HFFc6 (cell line): Measurements from ENCODE around the gene CEP192. TPM values are rescaled to one million over a fixed set of nuclear protein-coding genes. Genes with fewer than 3 reads are reported as not detected.

ENCODE experiments used
- DNase-seq: peaks from one replicate; pipeline ENCODE4 v3.0.0-alpha.2; 2018
- H3K27ac Mint-ChIP-seq: 2 replicates; pipeline ENCODE4 v1.8.0; 2020; ENCODE audit warnings: mild to moderate bottlenecking, mixed read lengths
- H3K27me3 Mint-ChIP-seq: 2 replicates; pipeline ENCODE4 v1.8.0; 2021; ENCODE audit warnings: mild to moderate bottlenecking, moderate library complexity, mixed read lengths; ENCODE audit not compliant: insufficient read depth
- H3K36me3 Mint-ChIP-seq: 2 replicates; pipeline ENCODE4 v1.8.0; 2021; ENCODE audit warnings: low read depth, mixed read lengths
- H3K4me1 Mint-ChIP-seq: 2 replicates; pipeline ENCODE4 v1.8.0; 2020; ENCODE audit warnings: low read depth, mixed read lengths
- H3K4me3 Mint-ChIP-seq: 2 replicates; pipeline ENCODE4 v1.8.0; 2020; ENCODE audit warnings: mild to moderate bottlenecking, moderate library complexity, mixed read lengths
- H3K9me3 Mint-ChIP-seq: 2 replicates; pipeline ENCODE4 v1.8.0; 2020; ENCODE audit warnings: mild to moderate bottlenecking, mixed read lengths
- CTCF ChIP-seq: fragments of 200-600 bp; sonication (generic); IDR thresholded peaks from 2 replicates; pipeline ENCODE4 v1.5.0; 2021; ENCODE audit warnings: antibody characterized with exemption, mild to moderate bottlenecking
- total RNA-seq, 6 experiments: library from RNA; stranded (reverse); fragmentation: NEBNext Ultra II Directional; extraction: Animal tissue kit (Norgen Biotek cat#: 25700); gene quantifications; 2 replicates in 1 of 6; 3 replicates in 5 of 6; pipeline ENCODE4 v1.2.3, GENCODE V29; 2021

CEP192 gene
- total RNA-seq, 6 experiments from 2014 or later: 15.1 to 21.0 (median 18.4) TPM

- H3K27ac Mint-ChIP-seq: no peak overlapping the region
- peaks cover 2% of the 10 kb centered on the region; the same call in 1 of the 2 replicates for H3K27me3 Mint-ChIP-seq
- no peak overlapping the region for H3K4me3 Mint-ChIP-seq
- no peak for TF ChIP-seq CTCF
- no peaks in the 10 kb centered on the region for H3K9me3 Mint-ChIP-seq
- no peak for DNase-seq
- H3K4me1 Mint-ChIP-seq: peaks cover 14% of the 10 kb centered on the region
- peaks cover 13% of the 10 kb centered on the region; the same call in 1 of the 2 replicates for H3K36me3 Mint-ChIP-seq
These were observed 13.2 kb downstream of the CEP192 start for GRCh38 chr18:13004396-13004795.

- TF ChIP-seq CTCF: no peak
- Mint-ChIP-seq H3K4me3 (no peak overlapping the region), H3K27ac (no peak overlapping the region), H3K4me1 (peaks cover 14% of the 10 kb centered on the region), H3K9me3 (no peaks in the 10 kb centered on the region), H3K36me3 (peaks cover 13% of the 10 kb centered on the region; the same call in 1 of the 2 replicates), H3K27me3 (peaks cover 2% of the 10 kb centered on the region; the same call in 1 of the 2 replicates)
- no peak for DNase-seq
These were observed 14.1 kb downstream of the CEP192 start for GRCh38 chr18:13005289-13005688.

GRCh38 chr18:13006531-13007247 lies 15.5 kb downstream of the CEP192 start:
- no peak for DNase-seq
- Mint-ChIP-seq H3K27ac (peak overlapping the region; percentile 39; the same call in 1 of the 2 replicates), H3K27me3 (peaks cover 2% of the 10 kb centered on the region; the same call in 1 of the 2 replicates)

GRCh38 chr18:13007248-13007560 lies 16.0 kb downstream of the CEP192 start:
- H3K9me3 Mint-ChIP-seq: no peaks in the 10 kb centered on the region
- H3K27me3 Mint-ChIP-seq: peaks cover 2% of the 10 kb centered on the region; the same call in 1 of the 2 replicates
- no peak overlapping the region for H3K4me3 Mint-ChIP-seq
- peaks cover 16% of the 10 kb centered on the region; the same call in 1 of the 2 replicates for H3K36me3 Mint-ChIP-seq
- TF ChIP-seq CTCF: no peak
- H3K27ac Mint-ChIP-seq: peak overlapping the region; percentile 39; the same call in 1 of the 2 replicates
- peaks cover 14% of the 10 kb centered on the region for H3K4me1 Mint-ChIP-seq
- DNase-seq: no peak

More at GRCh38 chr18:13006531-13007247, 15.5 kb downstream of the CEP192 start:
- no peak overlapping the region for H3K4me3 Mint-ChIP-seq
- no peak for TF ChIP-seq CTCF
- no peaks in the 10 kb centered on the region for H3K9me3 Mint-ChIP-seq
- H3K36me3 Mint-ChIP-seq: peaks cover 14% of the 10 kb centered on the region; the same call in 1 of the 2 replicates
- peaks cover 14% of the 10 kb centered on the region for H3K4me1 Mint-ChIP-seq

- no peak overlapping the region for H3K27ac Mint-ChIP-seq
- DNase-seq: no peak
- TF ChIP-seq CTCF: no peak
- peaks cover 10% of the 10 kb centered on the region for H3K4me1 Mint-ChIP-seq
- peaks cover 27% of the 10 kb centered on the region for H3K36me3 Mint-ChIP-seq
- H3K27me3 Mint-ChIP-seq: peaks cover 2% of the 10 kb centered on the region
- no peak overlapping the region for H3K4me3 Mint-ChIP-seq
- no peaks in the 10 kb centered on the region for H3K9me3 Mint-ChIP-seq
These were observed 20.6 kb downstream of the CEP192 start for GRCh38 chr18:13011719-13012118.
